Neural cell (in vitro differentiated cells): ENCODE data around the gene RBM25. TPM values are rescaled to one million over a fixed set of nuclear protein-coding genes. Genes with fewer than 3 reads are reported as not detected.

Source experiments
- H2AFZ ChIP-seq: fragments of 200-600, 300-800 bp; sonication (generic), shearing (Covaris generic); 2 replicates; pipeline ENCODE4 v1.6.0; 2014; ENCODE audit warnings: low read depth, mild to moderate bottlenecking, antibody characterized with exemption, low read length, moderate library complexity
- H3F3A ChIP-seq: fragments of 200-600 bp; shearing (Covaris generic); 2 replicates; pipeline ENCODE4 v1.6.1; 2016; ENCODE audit warnings: mild to moderate bottlenecking, moderate library complexity, mixed read lengths, antibody characterized with exemption, low read length; ENCODE audit not compliant: insufficient read depth, poor library complexity, severe bottlenecking
- H3K27ac ChIP-seq: fragments of 200-600, 300-800 bp; sonication (generic), shearing (Covaris generic); 2 replicates; pipeline ENCODE4 v1.5.1; 2014; ENCODE audit warnings: mild to moderate bottlenecking, low read length, moderate library complexity
- H3K27me3 ChIP-seq: fragments of 300-800, 200-600 bp; sonication (generic), shearing (Covaris generic); 2 replicates; pipeline ENCODE4 v1.6.0; 2014; ENCODE audit warnings: mild to moderate bottlenecking, low read depth, low read length, moderate library complexity; ENCODE audit not compliant: insufficient read depth
- H3K36me3 ChIP-seq: fragments of 300-800, 200-600 bp; sonication (generic), shearing (Covaris generic); 2 replicates; pipeline ENCODE4 v1.5.1; 2014; ENCODE audit warnings: mild to moderate bottlenecking, antibody characterized with exemption, low read length, moderate library complexity; ENCODE audit not compliant: insufficient read depth
- H3K4me2 ChIP-seq: fragments of 300-800, 200-600 bp; sonication (generic), shearing (Covaris generic); 2 replicates; pipeline ENCODE4 v1.6.0; 2014; ENCODE audit warnings: mild to moderate bottlenecking, low read length
- H3K4me3 ChIP-seq: fragments of 300-800, 200-600 bp; sonication (generic), shearing (Covaris generic); 2 replicates; pipeline ENCODE4 v1.5.1; 2014; ENCODE audit warnings: mild to moderate bottlenecking, low read length, moderate library complexity
- H3K79me2 ChIP-seq: fragments of 200-600 bp; shearing (Covaris generic); replicated peaks from 2 replicates; pipeline ENCODE4 v1.6.0; 2014; ENCODE audit warnings: mild to moderate bottlenecking, low read length, moderate library complexity; ENCODE audit not compliant: insufficient read depth
- H3K9ac ChIP-seq: fragments of 300-800, 200-600 bp; sonication (generic), shearing (Covaris generic); 2 replicates; pipeline ENCODE4 v1.6.1; 2016; ENCODE audit warnings: mild to moderate bottlenecking, low read length, mixed read lengths
- H3K9me2 ChIP-seq: fragments of 200-600 bp; shearing (Covaris generic); 2 replicates; pipeline ENCODE4 v1.6.1; 2016; ENCODE audit warnings: mild to moderate bottlenecking, low read length, mixed read lengths; ENCODE audit not compliant: insufficient read depth
- H3K9me3 ChIP-seq: fragments of 200-600, 300-800 bp; sonication (generic), shearing (Covaris generic); 2 replicates; pipeline ENCODE4 v1.6.1; 2016; ENCODE audit warnings: mild to moderate bottlenecking, mixed run types, low read length, moderate library complexity, mixed read lengths
- H4K20me1 ChIP-seq: fragments of 200-600 bp; shearing (Covaris generic); 2 replicates; pipeline ENCODE4 v1.6.1; 2016; ENCODE audit warnings: mild to moderate bottlenecking, mixed run types; ENCODE audit not compliant: insufficient read depth
- CTCF ChIP-seq: fragments of 450-650 bp; IDR thresholded peaks from 2 replicates; pipeline ENCODE4 v1.5.1; 2014; ENCODE audit warnings: antibody characterized with exemption, mild to moderate bottlenecking, moderate library complexity; ENCODE audit not compliant: poor library complexity, severe bottlenecking
- EP300 ChIP-seq: fragments of 450-650 bp; conservative IDR thresholded peaks from 2 replicates; pipeline ENCODE4 v1.6.1; 2014; ENCODE audit warnings: antibody characterized with exemption, mild to moderate bottlenecking, moderate library complexity; ENCODE audit not compliant: poor library complexity, severe bottlenecking
- EZH2 ChIP-seq: fragments of 200-600, 300-800 bp; shearing (Covaris generic), sonication (generic); IDR thresholded peaks from 2 replicates; pipeline ENCODE4 v1.6.1; 2014; ENCODE audit warnings: antibody characterized with exemption, low read length, borderline replicate concordance, mild to moderate bottlenecking; ENCODE audit not compliant: insufficient read depth, poor library complexity, severe bottlenecking
- MXI1 ChIP-seq: fragments of 450-650 bp; conservative IDR thresholded peaks from 2 replicates; pipeline ENCODE4 v1.6.1; 2014; ENCODE audit warnings: antibody characterized with exemption, mild to moderate bottlenecking; ENCODE audit not compliant: poor library complexity, severe bottlenecking
- POLR2AphosphoS5 ChIP-seq: IDR thresholded peaks from 2 replicates; pipeline ENCODE4 v1.6.1; 2012
- RAD21 ChIP-seq: fragments of 450-650 bp; conservative IDR thresholded peaks from 2 replicates; pipeline ENCODE4 v1.6.1; 2014; ENCODE audit warnings: antibody characterized with exemption, mild to moderate bottlenecking, moderate library complexity
- REST ChIP-seq: IDR thresholded peaks from 2 replicates; pipeline ENCODE4 v1.6.1; 2012; ENCODE audit warnings: borderline replicate concordance
- SMC3 ChIP-seq: fragments of 450-650 bp; conservative IDR thresholded peaks from 2 replicates; pipeline ENCODE4 v1.6.1; 2014; ENCODE audit warnings: antibody characterized with exemption, mild to moderate bottlenecking, moderate library complexity; ENCODE audit not compliant: poor library complexity
- TAF1 ChIP-seq: IDR thresholded peaks from 2 replicates; pipeline ENCODE4 v1.6.1; 2012; ENCODE audit warnings: low read depth
- polyA plus RNA-seq: library from polyadenylated mRNA; depleted of rRNA; stranded (reverse); fragments of >200 nt; gene quantifications from 2 replicates; pipeline ENCODE4 v1.2.3, GENCODE V29; 2014

Gene RBM25
- polyA plus RNA-seq, 1 donor from 2014 or later: 206 TPM

- Histone ChIP-seq H3K9me3 (no peaks in the 10 kb centered on the region), H4K20me1 (no peaks in the 10 kb centered on the region), H3F3A (no peaks in the 10 kb centered on the region), H2AFZ (no peak overlapping the region), H3K4me3 (no peak overlapping the region), H3K4me2 (no peak overlapping the region), H3K27ac (no peak overlapping the region), H3K9ac (no peak overlapping the region), H3K79me2 (no peaks in the 10 kb centered on the region), H3K9me2 (no peaks in the 10 kb centered on the region), H3K36me3 (no peaks in the 10 kb centered on the region), H3K27me3 (no peaks in the 10 kb centered on the region)
- TF ChIP-seq EP300: no peak
- no peak for TF ChIP-seq REST
- no peak for TF ChIP-seq MXI1
- TF ChIP-seq SMC3: no peak
- TF ChIP-seq RAD21: no peak
- no peak for TF ChIP-seq TAF1
- no peak for TF ChIP-seq CTCF
- no peak for TF ChIP-seq POLR2AphosphoS5
- no peak for TF ChIP-seq EZH2
These were observed 94.9 kb downstream of the RBM25 start for GRCh38 chr14:73153272-73153671.

- H4K20me1 ChIP-seq: no peaks in the 10 kb centered on the region
- TF ChIP-seq RAD21: no peak
- no peak for TF ChIP-seq REST
- no peak for TF ChIP-seq POLR2AphosphoS5
- TF ChIP-seq SMC3: no peak
- TF ChIP-seq CTCF: no peak
- TF ChIP-seq EP300: no peak
- no peak for TF ChIP-seq TAF1
- no peak for TF ChIP-seq MXI1
- no peak for TF ChIP-seq EZH2
- H3K9ac ChIP-seq: no peak overlapping the region
- no peaks in the 10 kb centered on the region for H3K79me2 ChIP-seq
- H2AFZ ChIP-seq: no peak overlapping the region
- H3F3A ChIP-seq: no peaks in the 10 kb centered on the region
- no peaks in the 10 kb centered on the region for H3K36me3 ChIP-seq
- H3K9me2 ChIP-seq: no peaks in the 10 kb centered on the region
- no peak overlapping the region for H3K4me2 ChIP-seq
- H3K27me3 ChIP-seq: no peaks in the 10 kb centered on the region
- H3K4me3 ChIP-seq: no peak overlapping the region
- H3K9me3 ChIP-seq: no peaks in the 10 kb centered on the region
- H3K27ac ChIP-seq: no peak overlapping the region
These were observed 103.9 kb downstream of the RBM25 start for GRCh38 chr14:73162251-73162650.
